Astrocyte of the hippocampus (primary cell): ENCODE data around the gene CD38.
"Not testable (repeated sequence)": the region's sequence is repeated elsewhere in the genome, so short reads cannot be mapped to it uniquely, and the experiment has no call there.

ENCODE experiments used
- DNase-seq: peaks from one replicate; pipeline ENCODE4 v3.0.0; 2011; ENCODE audit warnings: low read depth, low spot score

Gene CD38

DNA sequence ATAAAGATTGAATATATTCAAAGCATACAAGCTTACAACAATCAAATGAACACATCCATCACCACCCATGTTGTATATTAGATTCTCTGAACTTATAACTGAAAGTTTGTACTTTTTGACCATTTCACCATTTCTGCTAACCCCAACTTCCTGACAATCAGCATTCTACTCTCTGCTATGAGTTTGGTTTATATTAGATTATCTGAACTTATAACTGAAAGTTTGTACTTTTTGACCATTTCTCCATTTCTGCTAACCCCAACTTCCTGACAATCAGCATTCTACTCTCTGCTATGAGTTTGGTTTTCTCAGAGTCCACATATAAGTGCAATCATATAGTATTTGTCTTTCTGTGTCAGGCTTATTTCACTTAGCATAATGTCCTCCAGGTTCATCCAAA lies 15.7 kb upstream of the CD38 start:
- not testable (repeated sequence) for DNase-seq

DNA sequence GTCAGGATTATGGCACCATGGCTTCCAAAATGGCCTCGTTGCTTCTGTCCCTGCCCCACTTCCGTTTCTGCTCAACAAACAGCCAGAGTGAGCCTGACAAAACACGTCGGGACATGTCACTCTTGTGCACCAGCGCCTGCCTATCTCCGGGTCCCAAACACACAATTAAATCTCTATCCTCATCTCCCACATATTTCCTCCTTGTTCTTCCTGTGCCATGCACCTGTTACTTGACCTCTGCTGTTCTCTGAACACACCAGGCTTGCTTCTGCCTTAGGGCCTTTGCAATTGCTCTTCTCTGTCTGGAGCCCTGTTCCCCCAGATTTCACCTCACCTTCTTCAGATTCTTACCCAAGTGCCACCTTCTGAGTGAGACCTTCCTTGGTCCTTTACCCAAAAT lies 12.7 kb upstream of the CD38 start:
- DNase-seq: no peak

GRCh38 chr4:15765910-15766697 lies 12.0 kb upstream of the CD38 start:
- DNase-seq: no peak

- no peak for DNase-seq
These were observed 11.3 kb upstream of the CD38 start for GRCh38 chr4:15766821-15767220.

GRCh38 chr4:15769202-15769601 lies 8.9 kb upstream of the CD38 start:
- DNase-seq: no peak

GRCh38 chr4:15771216-15772058 lies 6.7 kb upstream of the CD38 start:
- no peak for DNase-seq

- DNase-seq: peak; percentile 19
These were observed 4.1 kb upstream of the CD38 start for GRCh38 chr4:15774020-15774420.

GRCh38 chr4:15776871-15777648 lies 1.1 kb upstream of the CD38 start:
- DNase-seq: no peak

DNA sequence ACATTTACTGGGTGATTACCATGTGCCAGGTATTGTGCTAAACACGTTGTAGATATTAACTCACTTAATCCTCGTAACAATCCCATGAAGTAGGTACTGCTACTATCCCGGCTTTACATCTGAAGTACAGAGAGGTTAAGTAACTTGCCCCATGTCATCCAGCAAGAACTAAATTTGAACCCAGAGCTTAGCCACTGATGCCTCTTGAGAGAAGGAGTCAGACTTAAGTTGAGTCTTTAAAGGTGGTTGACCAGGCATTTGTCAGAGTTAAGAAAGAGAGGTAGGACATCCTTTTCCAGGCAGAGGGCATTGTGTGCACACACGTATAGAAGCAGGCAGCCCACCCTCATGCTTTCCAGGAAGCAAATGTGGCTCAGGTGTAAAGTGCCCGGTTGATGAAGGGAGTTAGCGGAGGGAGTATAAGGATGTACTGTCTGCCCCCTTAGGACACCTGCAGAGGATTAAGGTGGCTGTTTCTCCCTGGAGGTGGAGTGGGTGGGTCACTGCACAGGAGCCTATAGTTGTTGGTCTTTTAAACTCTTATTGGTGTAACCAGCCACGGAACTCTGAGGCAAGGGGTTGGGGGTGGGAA lies 335 bp upstream of the CD38 start:
- DNase-seq: no peak

DNA sequence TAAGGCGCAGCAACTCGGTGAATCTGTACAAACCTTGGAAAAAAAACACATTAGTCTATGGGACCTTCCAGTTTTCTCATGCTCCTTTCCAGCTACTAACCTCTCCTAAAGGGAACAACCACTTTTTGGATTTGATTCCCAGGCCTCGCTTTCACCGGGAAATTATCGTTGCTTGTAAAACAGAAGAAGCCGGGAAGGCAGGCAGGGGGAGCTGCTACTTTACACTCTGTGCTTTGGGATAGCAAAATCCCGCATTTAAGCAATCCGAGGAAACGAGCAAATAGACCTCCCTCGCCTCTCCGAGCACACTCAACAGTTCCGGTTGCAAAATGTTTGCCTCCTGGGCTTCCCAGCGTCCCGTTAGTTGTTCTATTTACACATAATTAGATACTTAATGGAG lies 1.2 kb downstream of the CD38 start:
- DNase-seq: peak; percentile 77

DNA sequence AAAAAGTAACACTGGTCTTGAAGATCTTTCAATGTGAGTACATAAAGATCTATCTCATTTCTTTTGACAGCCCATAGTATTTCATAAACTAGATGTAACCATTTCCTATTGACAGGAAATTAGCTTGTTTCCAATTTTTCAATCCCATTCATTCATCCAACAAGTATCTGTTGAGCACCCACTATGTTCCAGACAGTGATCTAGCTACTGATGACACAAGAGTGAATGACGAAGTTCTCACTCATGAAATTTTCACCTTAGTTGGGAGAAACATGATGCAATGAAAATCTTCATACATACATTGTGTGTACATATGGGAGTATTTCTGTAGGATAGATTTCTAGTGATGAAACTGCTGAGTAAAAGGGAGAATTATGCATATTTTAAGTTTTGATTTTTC lies 1.7 kb downstream of the CD38 start:
- no peak for DNase-seq

DNA sequence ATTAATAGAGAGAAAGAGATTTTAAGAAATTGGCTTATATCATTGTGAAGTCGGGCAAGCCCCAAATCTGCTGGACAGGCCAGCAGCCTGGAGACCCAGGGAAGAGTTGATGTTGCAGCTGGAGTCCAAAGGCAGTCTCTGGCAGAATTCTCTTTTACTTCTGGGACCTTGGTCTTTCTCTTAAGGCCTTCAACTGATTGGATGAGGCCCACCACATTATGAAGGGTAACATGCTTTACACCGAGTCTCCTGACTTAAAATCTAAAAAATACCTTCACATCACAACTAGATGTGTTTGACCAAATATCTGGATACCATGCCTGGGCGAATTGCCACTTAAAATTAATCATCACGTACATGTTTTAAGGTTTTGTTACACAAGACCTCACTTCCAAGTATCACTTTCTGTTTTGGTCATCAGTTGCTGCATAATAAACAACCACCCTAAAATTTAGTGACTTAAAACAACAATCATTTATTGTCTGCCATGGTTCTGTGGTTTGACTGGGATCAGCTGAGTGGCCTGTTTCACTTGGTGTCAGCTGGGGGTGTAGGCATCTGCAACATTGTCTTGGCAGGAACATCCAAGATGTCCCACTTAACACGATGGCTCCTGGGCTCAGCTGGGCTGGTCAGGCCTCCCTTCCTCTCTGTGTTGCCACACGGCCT lies 3.4 kb downstream of the CD38 start:
- DNase-seq: no peak

- DNase-seq: no peak
These were observed 5.5 kb downstream of the CD38 start for GRCh38 chr4:15783676-15784075.

DNA sequence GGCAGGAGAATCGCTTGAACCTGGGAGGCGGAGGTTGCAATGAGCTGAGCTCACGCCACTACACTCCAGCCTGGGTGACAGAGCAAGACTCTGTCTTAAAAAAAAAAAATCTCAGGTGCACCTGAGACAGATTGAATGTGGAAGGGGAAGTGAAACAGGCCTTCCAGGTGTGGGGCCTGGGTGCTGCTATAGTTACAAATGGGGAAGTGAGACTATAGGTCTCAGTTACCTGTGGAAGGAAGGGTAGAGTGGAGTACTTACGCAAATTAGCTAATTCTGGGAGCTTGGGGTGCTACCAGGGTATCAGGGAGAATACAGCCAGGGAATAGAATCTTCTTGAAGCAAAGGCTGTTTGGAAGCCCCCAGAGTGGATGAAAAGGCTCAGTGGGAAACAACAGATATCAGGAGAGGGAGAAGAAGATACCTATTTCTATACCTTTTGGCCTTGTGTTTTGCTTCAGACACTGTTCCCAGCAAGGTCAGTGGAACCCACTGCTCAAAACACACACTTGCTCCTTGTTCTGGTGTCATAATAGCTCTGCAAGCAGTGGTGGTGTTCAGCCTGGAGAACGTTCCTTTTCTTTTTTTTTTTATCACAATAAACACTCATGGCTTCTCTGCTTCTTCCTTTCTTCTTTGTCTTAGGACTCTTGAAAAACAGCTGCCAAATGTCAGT lies 7.0 kb downstream of the CD38 start:
- no peak for DNase-seq

- no peak for DNase-seq
These were observed 8.6 kb downstream of the CD38 start for GRCh38 chr4:15786743-15787142.

- no peak for DNase-seq
These were observed 14.8 kb downstream of the CD38 start for GRCh38 chr4:15792974-15793373.

GRCh38 chr4:15793506-15794363 lies 15.6 kb downstream of the CD38 start:
- no peak for DNase-seq

- no peak for DNase-seq
These were observed 16.3 kb downstream of the CD38 start for GRCh38 chr4:15794426-15794825.

DNA sequence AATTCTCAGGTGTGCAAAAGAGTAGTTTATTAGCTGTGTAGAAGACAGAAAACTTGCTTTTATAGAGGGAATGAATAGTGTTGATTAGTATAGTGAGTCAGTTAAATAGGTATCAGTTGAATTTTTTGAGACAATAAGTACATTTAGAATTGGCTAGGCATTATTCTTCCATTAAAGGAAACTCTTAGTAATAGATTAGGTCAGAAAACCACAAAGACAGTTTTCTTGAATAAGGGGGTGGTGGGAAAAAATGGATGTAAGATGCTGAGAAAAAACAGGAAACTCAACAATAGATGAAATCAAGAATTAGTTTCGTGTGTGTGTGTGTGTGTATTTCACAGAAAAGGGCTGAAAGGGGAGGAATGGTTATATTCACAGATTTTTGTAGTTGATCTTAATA lies 16.8 kb downstream of the CD38 start:
- no peak for DNase-seq

DNA sequence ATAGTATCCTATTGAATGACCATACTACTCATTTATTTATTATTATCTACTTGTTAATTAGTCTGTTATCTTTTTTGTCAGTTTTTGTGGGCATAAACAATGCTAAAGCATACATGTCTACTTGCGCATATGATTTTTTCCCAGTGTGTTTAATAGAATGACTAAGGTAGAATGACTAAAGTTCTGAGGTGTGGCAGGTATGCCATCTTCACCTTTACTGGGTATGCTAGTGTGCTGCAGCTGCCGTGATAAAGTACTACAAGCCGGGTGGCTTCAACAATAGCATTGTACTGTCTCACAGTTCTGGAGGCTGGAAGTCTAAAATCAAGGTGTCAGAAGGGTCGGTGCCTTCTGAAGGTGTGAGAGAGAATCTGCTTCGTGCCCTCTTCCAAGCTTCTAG lies 19.2 kb downstream of the CD38 start:
- DNase-seq: no peak
